Central memory CD4-positive, alpha-beta T cell (primary cell): Measurements from ENCODE around the gene THBS2.

ENCODE experiments used
- DNase-seq: peaks from one replicate; pipeline ENCODE4 v3.0.0; 2022

THBS2 gene

GRCh38 chr6:169247991-169248390 is 5.7 kb downstream of the THBS2 start:
- no peak for DNase-seq

- DNase-seq = no peak
Observed at GRCh38 chr6:169247419-169247818, 6.2 kb downstream of the THBS2 start.

- no peak for DNase-seq
Observed at GRCh38 chr6:169246445-169246844, 7.2 kb downstream of the THBS2 start.

- no peak for DNase-seq
Observed at GRCh38 chr6:169244684-169245383, 8.8 kb downstream of the THBS2 start.

DNA sequence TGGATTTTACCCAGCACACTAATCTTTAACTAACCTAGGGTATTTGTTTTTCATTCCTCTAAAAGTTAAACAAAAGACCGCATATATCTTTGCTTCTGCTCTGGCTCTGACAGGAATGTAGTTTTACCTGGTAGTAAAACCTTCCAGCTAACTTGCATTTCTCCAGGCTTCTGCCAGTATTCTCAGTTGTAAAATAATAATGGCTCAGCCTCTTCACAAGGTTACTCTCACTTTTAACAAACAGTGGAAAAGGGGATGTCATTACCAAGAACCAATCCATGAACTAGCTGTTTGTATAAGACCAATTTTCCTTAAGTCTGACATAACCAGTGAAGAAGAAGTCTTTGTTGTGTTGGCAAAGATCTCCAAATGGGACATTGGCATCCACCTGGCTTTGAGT is 10.0 kb downstream of the THBS2 start:
- DNase-seq = no peak

DNA sequence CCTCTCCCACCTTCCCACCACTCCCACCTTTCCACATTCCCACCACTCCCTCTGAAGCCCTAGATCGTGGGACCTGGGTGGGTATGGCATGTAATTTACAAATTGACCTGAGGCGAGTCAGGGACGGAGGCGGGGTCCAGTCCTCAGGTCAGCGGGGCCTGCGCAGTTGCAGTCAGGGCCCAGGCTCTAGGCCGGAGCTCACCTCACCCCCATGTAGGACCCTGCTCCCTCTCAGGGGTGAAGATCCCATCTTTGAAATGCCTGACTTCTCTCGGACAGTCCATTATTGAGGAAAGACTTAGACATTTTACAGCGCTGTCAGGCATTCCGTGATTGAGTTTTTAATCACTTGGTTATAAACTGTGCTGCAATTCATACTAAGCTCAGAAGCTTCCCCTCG is 10.5 kb downstream of the THBS2 start:
- DNase-seq = no peak

DNA sequence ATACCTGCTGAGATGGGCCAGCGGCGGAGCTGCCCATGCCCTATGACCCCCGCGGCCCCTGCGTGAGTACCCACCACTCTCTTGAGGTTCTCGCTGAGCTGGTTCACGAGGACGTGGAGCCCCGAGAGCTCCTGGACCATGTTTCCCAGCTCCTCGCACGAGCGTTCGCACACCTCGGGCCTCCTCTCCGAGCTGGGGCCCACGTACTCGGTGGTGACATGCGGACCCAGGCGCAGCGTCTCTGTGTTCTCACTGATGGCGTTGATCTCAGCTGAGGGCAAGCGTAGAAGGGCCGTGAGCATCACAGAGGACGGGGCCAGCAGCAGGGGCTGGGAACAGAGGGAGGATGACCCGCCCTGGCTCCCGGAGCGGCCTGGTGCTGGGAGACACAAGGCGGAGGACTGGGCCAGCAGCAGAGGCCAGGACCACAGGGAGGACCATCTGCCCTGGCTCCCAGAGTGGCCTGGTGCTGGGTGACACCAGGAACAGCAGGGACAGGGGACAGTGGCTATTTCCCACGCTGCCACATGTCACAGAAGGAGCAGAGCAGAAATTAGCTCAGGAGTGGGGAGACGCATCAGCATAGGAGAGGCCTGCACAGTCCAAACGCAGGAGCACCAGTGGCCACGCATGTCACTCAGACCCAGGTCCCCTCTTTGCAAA is 11.8 kb downstream of the THBS2 start:
- DNase-seq = no peak

GRCh38 chr6:169240591-169241390 is 12.9 kb downstream of the THBS2 start:
- no peak for DNase-seq

DNA sequence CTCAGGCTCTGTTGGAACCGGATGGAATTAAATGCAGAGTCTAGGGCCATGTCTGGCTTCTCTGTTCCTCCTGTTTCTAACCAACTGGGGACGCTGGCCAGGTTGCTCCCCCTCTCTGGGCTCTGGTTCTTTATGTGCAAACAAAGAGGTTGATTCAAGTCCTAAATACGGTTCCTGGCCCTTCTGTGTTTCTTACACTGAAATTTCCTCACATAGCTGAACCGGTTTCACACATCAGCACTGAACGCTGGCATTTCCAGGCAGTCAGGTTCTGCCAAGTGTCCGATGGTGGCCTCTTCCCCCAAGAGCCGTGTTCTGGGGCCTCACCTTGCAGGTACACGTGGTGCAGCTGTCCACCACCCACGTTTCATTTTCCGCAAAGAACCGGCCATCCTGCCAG is 13.5 kb downstream of the THBS2 start:
- no peak for DNase-seq

DNA sequence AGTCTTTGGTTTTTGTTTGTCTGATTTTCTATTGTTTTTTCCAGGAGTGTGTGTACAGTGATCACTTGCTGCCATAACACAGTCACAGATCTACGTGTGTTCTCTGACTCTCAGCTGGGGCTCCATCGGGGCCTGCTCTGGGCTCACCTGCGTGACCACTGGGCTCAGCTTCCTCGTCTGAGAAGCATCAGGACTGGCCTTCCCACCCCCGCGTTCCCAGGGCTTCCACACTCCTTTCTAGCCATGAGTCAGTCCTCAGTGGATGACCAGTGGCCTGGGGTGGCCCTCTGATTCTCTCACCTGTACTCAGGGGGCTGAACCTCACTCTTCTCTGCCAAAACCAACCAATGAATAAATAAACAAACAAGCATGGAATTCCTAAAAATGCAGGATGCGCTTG is 14.5 kb downstream of the THBS2 start:
- DNase-seq = no peak

DNA sequence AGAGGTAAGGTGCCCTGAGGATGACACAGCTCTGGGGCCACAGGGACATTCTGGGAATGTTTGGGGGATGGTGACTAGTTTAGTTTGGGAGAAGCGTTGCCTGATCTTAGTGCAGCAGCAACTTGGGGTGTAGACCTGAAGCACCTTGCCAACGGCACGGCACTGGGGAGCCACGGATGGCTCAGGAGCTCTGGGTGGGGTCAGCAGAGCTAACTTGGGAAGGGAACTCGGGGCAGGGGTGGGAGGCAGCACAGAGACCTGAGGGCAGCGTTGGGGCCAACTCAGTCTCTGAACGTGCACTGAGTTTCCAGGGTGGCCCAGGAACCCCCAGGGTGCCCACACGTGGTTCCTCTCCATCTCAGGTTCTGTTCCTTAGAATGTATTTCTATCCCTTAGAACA is 14.9 kb downstream of the THBS2 start:
- DNase-seq = no peak

DNA sequence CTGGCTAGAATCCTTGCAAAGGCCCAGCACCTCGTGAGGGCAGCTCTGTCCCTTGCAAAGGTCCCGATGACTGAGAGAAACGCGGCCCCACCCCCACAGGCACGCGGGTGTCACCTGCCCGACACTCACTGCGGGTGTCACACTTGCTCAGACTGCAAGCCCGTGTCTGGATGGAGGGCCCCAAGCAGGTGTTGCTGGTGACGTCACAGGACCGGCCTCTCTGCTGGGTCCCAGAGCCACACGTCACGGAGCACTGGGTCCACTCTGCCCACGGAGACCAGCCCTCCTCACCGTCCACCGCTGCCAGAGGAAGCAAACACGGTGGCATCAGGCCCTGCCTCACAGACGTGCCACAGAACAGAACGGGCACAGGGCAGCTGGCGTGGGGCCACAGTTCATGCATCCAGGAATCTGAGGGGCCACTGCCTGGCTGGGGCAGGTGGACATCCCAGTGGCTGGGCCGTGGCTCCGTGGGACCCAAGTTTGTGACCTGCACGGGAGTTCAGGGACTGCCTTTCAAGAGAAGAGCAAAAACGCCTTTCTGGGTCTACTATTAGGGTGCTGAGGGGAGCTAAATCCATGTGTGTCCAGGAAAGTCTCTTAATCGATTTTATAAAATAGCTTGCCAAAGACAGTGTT is 16.0 kb downstream of the THBS2 start:
- no peak for DNase-seq

DNA sequence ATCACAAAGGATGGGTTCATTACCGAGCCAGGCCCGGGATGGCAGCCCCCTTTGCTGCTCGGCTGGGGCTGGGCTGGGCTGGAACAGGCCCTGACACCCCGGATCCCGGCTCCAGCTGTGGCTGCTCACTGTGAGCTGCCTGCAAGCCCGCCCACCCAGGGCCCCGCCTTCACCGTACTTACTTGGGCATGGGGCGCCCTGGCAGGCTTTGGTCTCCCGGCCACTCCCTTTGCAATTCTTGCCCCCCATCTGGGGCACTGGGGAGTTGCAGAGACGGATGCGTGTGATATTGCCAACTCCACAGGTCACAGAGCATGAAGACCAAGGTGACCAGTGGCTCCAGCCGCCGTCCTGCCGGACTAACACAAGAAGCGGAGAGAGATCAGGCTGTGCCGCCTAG is 16.7 kb downstream of the THBS2 start:
- DNase-seq = no peak

DNA sequence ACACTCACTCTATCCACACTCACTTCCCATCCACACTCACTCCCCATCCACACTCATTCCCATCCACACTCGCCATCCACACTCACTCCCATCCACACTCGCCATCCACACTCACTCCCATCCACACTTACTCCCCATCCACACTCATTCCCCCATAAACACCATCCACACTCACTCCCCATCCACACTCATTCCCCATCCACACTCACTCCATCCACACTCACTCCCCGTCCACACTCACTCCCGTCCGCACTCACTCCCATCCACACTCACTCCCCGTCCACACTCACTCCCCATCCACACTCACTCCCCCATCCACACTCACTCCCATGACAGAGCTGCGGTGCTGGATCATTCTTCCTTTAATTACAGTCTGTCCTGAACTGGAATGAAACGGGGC is 17.1 kb downstream of the THBS2 start:
- no peak for DNase-seq

GRCh38 chr6:169235286-169235685 is 18.4 kb downstream of the THBS2 start:
- no peak for DNase-seq

DNA sequence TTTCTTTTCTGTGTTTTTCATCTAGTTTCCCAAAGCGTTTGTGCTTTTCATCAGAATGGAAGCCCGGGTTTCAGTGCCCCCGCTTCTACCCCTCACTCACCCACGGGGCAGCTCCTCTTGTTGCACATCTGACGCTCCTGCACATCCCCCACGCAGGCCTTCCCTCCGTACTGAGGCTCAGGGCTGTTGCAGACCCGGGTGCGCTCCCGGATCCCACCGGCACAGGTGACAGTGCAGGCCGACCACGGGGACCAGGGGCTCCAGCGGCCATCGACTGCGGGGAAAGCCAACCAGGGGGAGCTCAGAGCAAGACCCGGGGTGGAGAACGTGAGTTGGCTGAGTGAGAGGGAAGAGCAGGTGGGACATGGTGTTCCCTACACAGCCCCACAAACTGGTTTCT is 19.0 kb downstream of the THBS2 start:
- no peak for DNase-seq

- DNase-seq = no peak
Observed at GRCh38 chr6:169233832-169234231, 19.8 kb downstream of the THBS2 start.

- no peak for DNase-seq
Observed at GRCh38 chr6:169233181-169233580, 20.5 kb downstream of the THBS2 start.

- DNase-seq = no peak
Observed at GRCh38 chr6:169232507-169232931, 21.1 kb downstream of the THBS2 start.

DNA sequence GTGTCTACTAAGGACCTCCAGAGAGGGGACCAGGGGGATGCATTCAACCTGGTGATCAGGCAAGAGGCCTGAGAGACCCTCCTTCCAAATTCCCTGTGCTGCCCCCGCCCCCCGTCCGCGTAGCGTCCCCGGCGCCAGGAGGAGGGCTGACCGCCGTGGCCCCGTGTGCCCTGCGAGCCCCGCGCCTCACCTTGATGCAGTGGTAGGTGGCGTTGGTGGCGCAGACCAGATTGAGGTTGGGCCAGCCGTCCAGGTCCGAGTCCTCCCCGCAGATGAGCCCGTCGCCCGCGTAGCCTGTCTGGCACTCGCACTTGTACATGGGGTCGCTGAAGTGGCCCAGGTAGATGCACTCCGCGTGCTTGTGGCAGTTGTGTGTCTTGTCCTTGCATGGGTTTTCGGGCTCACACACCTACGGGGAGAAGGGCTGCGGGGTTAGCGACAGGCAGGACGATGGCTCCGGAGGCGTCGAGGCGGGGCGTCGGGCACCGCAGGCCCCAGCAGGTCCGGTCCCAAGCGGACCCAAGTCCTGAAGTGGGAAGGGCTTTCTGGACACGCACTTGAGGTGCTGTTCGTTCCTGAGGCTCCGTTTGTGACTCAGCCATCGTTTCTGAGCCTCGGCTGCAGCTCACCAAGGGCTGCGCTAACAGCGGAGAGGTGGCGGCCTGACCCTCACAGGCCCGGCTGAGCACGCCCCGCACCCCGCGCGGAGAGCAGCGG is 21.7 kb downstream of the THBS2 start:
- no peak for DNase-seq

DNA sequence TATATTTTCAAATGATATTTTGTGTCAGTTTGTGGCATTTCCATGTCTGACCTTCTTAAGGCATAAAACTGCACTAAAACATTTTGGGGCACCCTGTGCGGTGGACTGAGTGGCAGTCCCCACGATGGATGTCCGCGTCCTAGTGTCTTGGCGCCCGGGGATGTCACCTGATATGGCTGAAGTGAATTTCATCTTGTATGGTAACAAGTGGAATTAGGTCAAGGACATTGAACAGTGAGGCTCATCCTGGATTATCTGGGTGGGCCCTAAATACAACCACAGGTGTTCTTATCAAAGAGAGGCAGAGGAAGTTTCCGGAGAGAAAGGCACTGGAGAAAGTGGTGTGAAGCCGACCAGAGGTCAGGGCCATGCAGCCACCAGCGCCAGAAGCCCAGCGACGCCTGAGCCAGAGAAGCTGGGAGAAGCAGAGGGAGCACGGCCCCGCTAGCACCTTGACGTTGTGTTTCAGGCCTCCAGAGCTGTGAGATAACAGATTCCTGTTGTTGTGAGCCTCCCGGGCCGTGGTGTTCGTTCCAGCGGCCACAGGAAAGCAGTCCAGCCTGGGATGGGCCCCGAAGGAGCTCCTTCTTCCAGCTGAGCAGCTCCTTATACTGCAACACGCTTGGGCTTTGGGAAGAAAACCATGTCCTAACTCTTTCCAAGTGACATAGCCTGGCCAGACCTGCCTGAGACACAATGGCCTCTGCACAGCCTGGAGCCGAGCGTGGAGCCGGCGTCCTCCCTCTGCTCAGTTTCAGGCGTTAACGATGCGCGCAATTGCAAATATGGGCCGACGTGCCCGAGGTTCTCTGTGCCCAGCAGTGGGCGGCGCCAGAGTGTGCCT is 22.5 kb downstream of the THBS2 start:
- DNase-seq = no peak

DNA sequence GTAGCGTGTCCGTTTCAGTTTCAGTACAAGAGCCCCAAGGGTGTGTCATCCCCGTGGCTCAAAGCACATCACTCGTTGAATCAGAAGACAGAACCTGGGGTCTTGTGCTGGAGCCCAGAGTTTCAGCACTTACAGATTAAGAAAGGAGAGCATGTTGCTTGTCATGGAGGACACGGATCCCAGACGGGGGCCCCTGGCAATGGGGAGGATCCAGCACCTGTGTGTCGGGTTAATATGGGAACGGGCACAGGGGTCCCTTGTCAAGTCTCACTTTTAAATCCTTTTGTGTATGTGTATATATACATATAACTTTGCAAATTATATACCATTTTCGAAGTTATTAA is 23.4 kb downstream of the THBS2 start:
- DNase-seq = no peak
